Measurements from ENCODE around the gene TPBGL.
A peak's percentile ranks its signal among the peaks of the same experiment; 100 is the strongest.

The TPBGL gene

GRCh38 chr11:75276686-75277085 lies 36.1 kb downstream of the TPBGL start:
- CTCF ChIA-PET, result interaction anchor here (1.6 kb wide), 1 partner anchor 113 kb away, joined by 3 read pairs; no protein-coding TSS in a partner anchor
- POLR2A ChIA-PET, result interaction anchor here (1.3 kb wide), 1 partner anchor 35 kb away, joined by 3 read pairs; no protein-coding TSS in a partner anchor
- no peak for TF ChIP-seq BHLHE40 (IDR thresholded peaks at IDR 0.05; ENCODE audit: borderline replicate concordance)
- DNase-seq (ENCODE audit: extremely low spot score), result no peak

- TF ChIP-seq HDGF (IDR thresholded peaks at IDR 0.05; ENCODE audit: borderline replicate concordance), result no peak
- POLR2A ChIA-PET, result interaction anchor here (1.3 kb wide), 1 partner anchor 35 kb away, joined by 3 read pairs; no protein-coding TSS in a partner anchor
- no peak for DNase-seq (ENCODE audit: extremely low spot score)
- CTCF ChIA-PET, result interaction anchor here (1.6 kb wide), 1 partner anchor 112 kb away, joined by 3 read pairs; no protein-coding TSS in a partner anchor
Measured at GRCh38 chr11:75277211-75277805, 36.7 kb downstream of the TPBGL start.

GRCh38 chr11:75277991-75278790 lies 37.6 kb downstream of the TPBGL start:
- ChIA-PET CTCF (no interaction called here), POLR2A (no interaction called here)
- TF ChIP-seq ELF4 (IDR thresholded peaks at IDR 0.05) (no peak), ARNT (IDR thresholded peaks at IDR 0.05) (no peak), SUZ12 (IDR thresholded peaks at IDR 0.05) (no peak), CTBP1 (IDR thresholded peaks at IDR 0.05; ENCODE audit: borderline replicate concordance) (no peak), LEF1 (IDR thresholded peaks at IDR 0.05; ENCODE audit: borderline replicate concordance) (no peak), TARDBP (IDR thresholded peaks at IDR 0.05) (no peak), BHLHE40 (IDR thresholded peaks at IDR 0.05; ENCODE audit: borderline replicate concordance) (no peak), HDGF (IDR thresholded peaks at IDR 0.05; ENCODE audit: borderline replicate concordance) (no peak)
- no peak for DNase-seq (ENCODE audit: extremely low spot score)

- ChIA-PET CTCF (interaction anchor here (0.9 to 2.1 kb wide), 5 partner anchors 8 to 109 kb away, joined by 3 to 24 read pairs (median 4); no protein-coding TSS in a partner anchor), POLR2A (interaction anchor here (1.5 kb wide), 1 partner anchor 72 kb away, joined by 3 read pairs; the partner anchor contains the start of gene ARRB1)
- DNase-seq (ENCODE audit: extremely low spot score), result no peak
- no peak for TF ChIP-seq ARNT (IDR thresholded peaks at IDR 0.05)
- no peak for TF ChIP-seq FOXM1 (IDR thresholded peaks at IDR 0.05; ENCODE audit: borderline replicate concordance)
- TF ChIP-seq ELF4 (IDR thresholded peaks at IDR 0.05), result no peak
- no peak for TF ChIP-seq SP1 (IDR thresholded peaks at IDR 0.05)
- no peak for TF ChIP-seq BHLHE40 (IDR thresholded peaks at IDR 0.05; ENCODE audit: borderline replicate concordance)
- no peak for TF ChIP-seq FOXK2 (IDR thresholded peaks at IDR 0.05)
- no peak for TF ChIP-seq HDGF (IDR thresholded peaks at IDR 0.05; ENCODE audit: borderline replicate concordance)
- TF ChIP-seq PKNOX1 (IDR thresholded peaks at IDR 0.05), result no peak
- no peak for TF ChIP-seq ZNF384 (IDR thresholded peaks at IDR 0.05)
- no peak for TF ChIP-seq CTBP1 (IDR thresholded peaks at IDR 0.05; ENCODE audit: borderline replicate concordance)
- TF ChIP-seq SUZ12 (IDR thresholded peaks at IDR 0.05), result no peak
- TF ChIP-seq FOXA1 (IDR thresholded peaks at IDR 0.05), result no peak
Measured at GRCh38 chr11:75279273-75279672, 38.7 kb downstream of the TPBGL start.

- CTCF ChIA-PET, result interaction anchor here (0.5 to 2.1 kb wide), 9 partner anchors 9 to 254 kb away, joined by 3 to 24 read pairs (median 4); no protein-coding TSS in a partner anchor
- DNase-seq (ENCODE audit: extremely low spot score), result peak; percentile 88
- POLR2A ChIA-PET, result interaction anchor here (1.5 kb wide), 1 partner anchor 71 kb away, joined by 3 read pairs; the partner anchor contains the start of gene ARRB1
- no peak for TF ChIP-seq HDGF (IDR thresholded peaks at IDR 0.05; ENCODE audit: borderline replicate concordance)
- no peak for TF ChIP-seq CTBP1 (IDR thresholded peaks at IDR 0.05; ENCODE audit: borderline replicate concordance)
- no peak for TF ChIP-seq SP1 (IDR thresholded peaks at IDR 0.05)
- TF ChIP-seq FOXM1 (IDR thresholded peaks at IDR 0.05; ENCODE audit: borderline replicate concordance), result no peak
- no peak for TF ChIP-seq FOXK2 (IDR thresholded peaks at IDR 0.05)
- no peak for TF ChIP-seq NFRKB (IDR thresholded peaks at IDR 0.05)
- TF ChIP-seq ZNF384 (IDR thresholded peaks at IDR 0.05), result no peak
- no peak for TF ChIP-seq ELF4 (IDR thresholded peaks at IDR 0.05)
- no peak for TF ChIP-seq PKNOX1 (IDR thresholded peaks at IDR 0.05)
- no peak for TF ChIP-seq LEF1 (IDR thresholded peaks at IDR 0.05; ENCODE audit: borderline replicate concordance)
- no peak for TF ChIP-seq TARDBP (IDR thresholded peaks at IDR 0.05)
- TF ChIP-seq BHLHE40 (IDR thresholded peaks at IDR 0.05; ENCODE audit: borderline replicate concordance), result no peak
- no peak for TF ChIP-seq FOXA1 (IDR thresholded peaks at IDR 0.05)
Measured at GRCh38 chr11:75280227-75280701, 39.7 kb downstream of the TPBGL start.

GRCh38 chr11:75280770-75281468 lies 40.3 kb downstream of the TPBGL start:
- no peak for DNase-seq (ENCODE audit: extremely low spot score)
- CTCF ChIA-PET, result interaction anchor here (1.0 to 2.1 kb wide), 4 partner anchors 10 to 107 kb away, joined by 3 to 24 read pairs (median 5); no protein-coding TSS in a partner anchor
- POLR2A ChIA-PET, result interaction anchor here (1.5 kb wide), 1 partner anchor 70 kb away, joined by 3 read pairs; the partner anchor contains the start of gene ARRB1
- TF ChIP-seq ARNT (IDR thresholded peaks at IDR 0.05) (no peak), PKNOX1 (IDR thresholded peaks at IDR 0.05) (no peak), CTBP1 (IDR thresholded peaks at IDR 0.05; ENCODE audit: borderline replicate concordance) (no peak), FOXM1 (IDR thresholded peaks at IDR 0.05; ENCODE audit: borderline replicate concordance) (no peak), BHLHE40 (IDR thresholded peaks at IDR 0.05; ENCODE audit: borderline replicate concordance) (no peak), FOXK2 (IDR thresholded peaks at IDR 0.05) (no peak), ELF4 (IDR thresholded peaks at IDR 0.05) (no peak), SP1 (IDR thresholded peaks at IDR 0.05) (no peak), HDGF (IDR thresholded peaks at IDR 0.05; ENCODE audit: borderline replicate concordance) (no peak), L3MBTL2 (conservative IDR thresholded peaks at IDR 0.05) (no peak)

Data from HEK293T (cell line).